GM19043 (cell line): ENCODE data around the gene CHRNB4.
"Not testable (repeated sequence)": the region's sequence is repeated elsewhere in the genome, so short reads cannot be mapped to it uniquely, and the experiment has no call there.

Source experiments
- ATAC-seq: cut with Tn5 transposase; IDR thresholded peaks from one replicate; pipeline ENCODE4 v1.9.1; 2021; ENCODE audit warnings: low read depth; ENCODE audit not compliant: unreplicated experiment

Gene CHRNB4

GRCh38 chr15:78618064-78618463, 22.9 kb downstream of the CHRNB4 start:
- no peak for ATAC-seq

- ATAC-seq, result no peak
These were observed 23.5 kb downstream of the CHRNB4 start for GRCh38 chr15:78617516-78617915.

- ATAC-seq, result no peak
These were observed 23.9 kb downstream of the CHRNB4 start for GRCh38 chr15:78617076-78617475.

- no peak for ATAC-seq
These were observed 24.5 kb downstream of the CHRNB4 start for GRCh38 chr15:78616506-78616905.

GRCh38 chr15:78615151-78615589, 25.8 kb downstream of the CHRNB4 start:
- ATAC-seq, result no peak

- no peak for ATAC-seq
These were observed 27.0 kb downstream of the CHRNB4 start for GRCh38 chr15:78614021-78614420.

- not testable (repeated sequence) for ATAC-seq
These were observed 31.5 kb downstream of the CHRNB4 start for GRCh38 chr15:78609551-78609950.

- no peak for ATAC-seq
These were observed 35.3 kb downstream of the CHRNB4 start for GRCh38 chr15:78605680-78606079.

GRCh38 chr15:78605201-78605600, 35.8 kb downstream of the CHRNB4 start:
- no peak for ATAC-seq

GRCh38 chr15:78604420-78604819, 36.6 kb downstream of the CHRNB4 start:
- ATAC-seq, result no peak

GRCh38 chr15:78603467-78603866, 37.5 kb downstream of the CHRNB4 start:
- ATAC-seq, result no peak

GRCh38 chr15:78599189-78599588, 41.8 kb downstream of the CHRNB4 start:
- no peak for ATAC-seq

- no peak for ATAC-seq
These were observed 42.7 kb downstream of the CHRNB4 start for GRCh38 chr15:78598348-78598747.

- ATAC-seq, result no peak
These were observed 43.4 kb downstream of the CHRNB4 start for GRCh38 chr15:78597583-78597982.

GRCh38 chr15:78574944-78575343, 66.1 kb downstream of the CHRNB4 start:
- ATAC-seq, result no peak
